ENCODE results near the gene B2M.
"Not testable (repeated sequence)": the region's sequence is repeated elsewhere in the genome, so short reads cannot be mapped to it uniquely, and the experiment has no call there.

The B2M gene

DNA sequence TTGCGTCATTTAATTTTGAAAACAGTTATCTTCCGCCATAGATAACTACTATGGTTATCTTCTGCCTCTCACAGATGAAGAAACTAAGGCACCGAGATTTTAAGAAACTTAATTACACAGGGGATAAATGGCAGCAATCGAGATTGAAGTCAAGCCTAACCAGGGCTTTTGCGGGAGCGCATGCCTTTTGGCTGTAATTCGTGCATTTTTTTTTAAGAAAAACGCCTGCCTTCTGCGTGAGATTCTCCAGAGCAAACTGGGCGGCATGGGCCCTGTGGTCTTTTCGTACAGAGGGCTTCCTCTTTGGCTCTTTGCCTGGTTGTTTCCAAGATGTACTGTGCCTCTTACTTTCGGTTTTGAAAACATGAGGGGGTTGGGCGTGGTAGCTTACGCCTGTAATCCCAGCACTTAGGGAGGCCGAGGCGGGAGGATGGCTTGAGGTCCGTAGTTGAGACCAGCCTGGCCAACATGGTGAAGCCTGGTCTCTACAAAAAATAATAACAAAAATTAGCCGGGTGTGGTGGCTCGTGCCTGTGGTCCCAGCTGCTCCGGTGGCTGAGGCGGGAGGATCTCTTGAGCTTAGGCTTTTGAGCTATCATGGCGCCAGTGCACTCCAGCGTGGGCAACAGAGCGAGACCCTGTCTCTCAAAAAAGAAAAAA, 1.2 kb downstream of the B2M start:
- peak; percentile 50 for ATAC-seq
- Mint-ChIP-seq H3K4me3 (peak overlapping the region; percentile 99), H3K27me3 (no peaks in the 10 kb centered on the region), H3K27ac (peak overlapping the region; percentile 100), H3K9me3 (no peaks in the 10 kb centered on the region), H3K36me3 (ENCODE audit: low read depth) (peaks cover 71% of the 10 kb centered on the region), H3K4me1 (peaks cover 61% of the 10 kb centered on the region)
- DNase-seq: peak; percentile 62

DNA sequence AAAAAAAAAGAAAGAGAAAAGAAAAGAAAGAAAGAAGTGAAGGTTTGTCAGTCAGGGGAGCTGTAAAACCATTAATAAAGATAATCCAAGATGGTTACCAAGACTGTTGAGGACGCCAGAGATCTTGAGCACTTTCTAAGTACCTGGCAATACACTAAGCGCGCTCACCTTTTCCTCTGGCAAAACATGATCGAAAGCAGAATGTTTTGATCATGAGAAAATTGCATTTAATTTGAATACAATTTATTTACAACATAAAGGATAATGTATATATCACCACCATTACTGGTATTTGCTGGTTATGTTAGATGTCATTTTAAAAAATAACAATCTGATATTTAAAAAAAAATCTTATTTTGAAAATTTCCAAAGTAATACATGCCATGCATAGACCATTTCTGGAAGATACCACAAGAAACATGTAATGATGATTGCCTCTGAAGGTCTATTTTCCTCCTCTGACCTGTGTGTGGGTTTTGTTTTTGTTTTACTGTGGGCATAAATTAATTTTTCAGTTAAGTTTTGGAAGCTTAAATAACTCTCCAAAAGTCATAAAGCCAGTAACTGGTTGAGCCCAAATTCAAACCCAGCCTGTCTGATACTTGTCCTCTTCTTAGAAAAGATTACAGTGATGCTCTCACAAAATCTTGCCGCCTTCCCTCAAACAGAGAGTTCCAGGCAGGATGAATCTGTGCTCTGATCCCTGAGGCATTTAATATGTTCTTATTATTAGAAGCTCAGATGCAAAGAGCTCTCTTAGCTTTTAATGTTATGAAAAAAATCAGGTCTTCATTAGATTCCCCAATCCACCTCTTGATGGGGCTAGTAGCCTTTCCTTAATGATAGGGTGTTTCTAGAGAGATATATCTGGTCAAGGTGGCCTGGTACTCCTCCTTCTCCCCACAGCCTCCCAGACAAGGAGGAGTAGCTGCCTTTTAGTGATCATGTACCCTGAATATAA, 2.0 kb downstream of the B2M start:
- Mint-ChIP-seq H3K4me1 (peaks cover 69% of the 10 kb centered on the region), H3K4me3 (peak overlapping the region; percentile 99), H3K36me3 (ENCODE audit: low read depth) (peaks cover 76% of the 10 kb centered on the region), H3K27ac (peak overlapping the region; percentile 100), H3K9me3 (no peaks in the 10 kb centered on the region), H3K27me3 (no peaks in the 10 kb centered on the region)
- no peak for DNase-seq
- ATAC-seq: no peak

DNA sequence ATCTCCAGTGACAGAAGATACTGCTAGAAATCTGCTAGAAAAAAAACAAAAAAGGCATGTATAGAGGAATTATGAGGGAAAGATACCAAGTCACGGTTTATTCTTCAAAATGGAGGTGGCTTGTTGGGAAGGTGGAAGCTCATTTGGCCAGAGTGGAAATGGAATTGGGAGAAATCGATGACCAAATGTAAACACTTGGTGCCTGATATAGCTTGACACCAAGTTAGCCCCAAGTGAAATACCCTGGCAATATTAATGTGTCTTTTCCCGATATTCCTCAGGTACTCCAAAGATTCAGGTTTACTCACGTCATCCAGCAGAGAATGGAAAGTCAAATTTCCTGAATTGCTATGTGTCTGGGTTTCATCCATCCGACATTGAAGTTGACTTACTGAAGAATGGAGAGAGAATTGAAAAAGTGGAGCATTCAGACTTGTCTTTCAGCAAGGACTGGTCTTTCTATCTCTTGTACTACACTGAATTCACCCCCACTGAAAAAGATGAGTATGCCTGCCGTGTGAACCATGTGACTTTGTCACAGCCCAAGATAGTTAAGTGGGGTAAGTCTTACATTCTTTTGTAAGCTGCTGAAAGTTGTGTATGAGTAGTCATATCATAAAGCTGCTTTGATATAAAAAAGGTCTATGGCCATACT, 4.0 kb downstream of the B2M start:
- ATAC-seq (no peak), DNase-seq (no peak)
- peaks cover 82% of the 10 kb centered on the region for H3K36me3 Mint-ChIP-seq (ENCODE audit: low read depth)
- H3K9me3 Mint-ChIP-seq: no peaks in the 10 kb centered on the region
- H3K4me3 Mint-ChIP-seq: peak overlapping the region; percentile 99
- H3K27me3 Mint-ChIP-seq: no peaks in the 10 kb centered on the region
- H3K4me1 Mint-ChIP-seq: peaks cover 70% of the 10 kb centered on the region
- H3K27ac Mint-ChIP-seq: peak overlapping the region; percentile 100

DNA sequence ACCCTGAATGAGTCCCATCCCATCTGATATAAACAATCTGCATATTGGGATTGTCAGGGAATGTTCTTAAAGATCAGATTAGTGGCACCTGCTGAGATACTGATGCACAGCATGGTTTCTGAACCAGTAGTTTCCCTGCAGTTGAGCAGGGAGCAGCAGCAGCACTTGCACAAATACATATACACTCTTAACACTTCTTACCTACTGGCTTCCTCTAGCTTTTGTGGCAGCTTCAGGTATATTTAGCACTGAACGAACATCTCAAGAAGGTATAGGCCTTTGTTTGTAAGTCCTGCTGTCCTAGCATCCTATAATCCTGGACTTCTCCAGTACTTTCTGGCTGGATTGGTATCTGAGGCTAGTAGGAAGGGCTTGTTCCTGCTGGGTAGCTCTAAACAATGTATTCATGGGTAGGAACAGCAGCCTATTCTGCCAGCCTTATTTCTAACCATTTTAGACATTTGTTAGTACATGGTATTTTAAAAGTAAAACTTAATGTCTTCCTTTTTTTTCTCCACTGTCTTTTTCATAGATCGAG, 4.5 kb downstream of the B2M start:
- no peak for DNase-seq
- H3K27me3 Mint-ChIP-seq: no peaks in the 10 kb centered on the region
- H3K36me3 Mint-ChIP-seq (ENCODE audit: low read depth): peaks cover 82% of the 10 kb centered on the region
- peak overlapping the region; percentile 99 for H3K4me3 Mint-ChIP-seq
- peak overlapping the region; percentile 100 for H3K27ac Mint-ChIP-seq
- no peak for ATAC-seq
- peaks cover 73% of the 10 kb centered on the region for H3K4me1 Mint-ChIP-seq
- H3K9me3 Mint-ChIP-seq: no peaks in the 10 kb centered on the region

DNA sequence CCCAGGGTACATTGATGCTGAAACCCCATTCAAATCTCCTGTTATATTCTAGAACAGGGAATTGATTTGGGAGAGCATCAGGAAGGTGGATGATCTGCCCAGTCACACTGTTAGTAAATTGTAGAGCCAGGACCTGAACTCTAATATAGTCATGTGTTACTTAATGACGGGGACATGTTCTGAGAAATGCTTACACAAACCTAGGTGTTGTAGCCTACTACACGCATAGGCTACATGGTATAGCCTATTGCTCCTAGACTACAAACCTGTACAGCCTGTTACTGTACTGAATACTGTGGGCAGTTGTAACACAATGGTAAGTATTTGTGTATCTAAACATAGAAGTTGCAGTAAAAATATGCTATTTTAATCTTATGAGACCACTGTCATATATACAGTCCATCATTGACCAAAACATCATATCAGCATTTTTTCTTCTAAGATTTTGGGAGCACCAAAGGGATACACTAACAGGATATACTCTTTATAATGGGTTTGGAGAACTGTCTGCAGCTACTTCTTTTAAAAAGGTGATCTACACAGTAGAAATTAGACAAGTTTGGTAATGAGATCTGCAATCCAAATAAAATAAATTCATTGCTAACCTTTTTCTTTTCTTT, 5.8 kb downstream of the B2M start:
- H3K27me3 Mint-ChIP-seq: no peaks in the 10 kb centered on the region
- peaks cover 80% of the 10 kb centered on the region for H3K4me1 Mint-ChIP-seq
- peak overlapping the region; percentile 99 for H3K4me3 Mint-ChIP-seq
- ATAC-seq: no peak
- no peak for DNase-seq
- H3K36me3 Mint-ChIP-seq (ENCODE audit: low read depth): peaks cover 73% of the 10 kb centered on the region
- no peaks in the 10 kb centered on the region for H3K9me3 Mint-ChIP-seq
- peak overlapping the region; percentile 100 for H3K27ac Mint-ChIP-seq

DNA sequence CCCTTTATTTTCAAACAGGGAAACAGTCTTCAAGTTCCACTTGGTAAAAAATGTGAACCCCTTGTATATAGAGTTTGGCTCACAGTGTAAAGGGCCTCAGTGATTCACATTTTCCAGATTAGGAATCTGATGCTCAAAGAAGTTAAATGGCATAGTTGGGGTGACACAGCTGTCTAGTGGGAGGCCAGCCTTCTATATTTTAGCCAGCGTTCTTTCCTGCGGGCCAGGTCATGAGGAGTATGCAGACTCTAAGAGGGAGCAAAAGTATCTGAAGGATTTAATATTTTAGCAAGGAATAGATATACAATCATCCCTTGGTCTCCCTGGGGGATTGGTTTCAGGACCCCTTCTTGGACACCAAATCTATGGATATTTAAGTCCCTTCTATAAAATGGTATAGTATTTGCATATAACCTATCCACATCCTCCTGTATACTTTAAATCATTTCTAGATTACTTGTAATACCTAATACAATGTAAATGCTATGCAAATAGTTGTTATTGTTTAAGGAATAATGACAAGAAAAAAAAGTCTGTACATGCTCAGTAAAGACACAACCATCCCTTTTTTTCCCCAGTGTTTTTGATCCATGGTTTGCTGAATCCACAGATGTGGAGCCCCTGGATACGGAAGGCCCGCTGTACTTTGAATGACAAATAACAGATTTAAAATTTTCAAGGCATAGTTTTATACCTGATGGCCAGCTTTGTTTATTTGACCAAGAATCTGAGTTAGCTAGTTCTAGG, 7.0 kb downstream of the B2M start:
- peak; percentile 49 for ATAC-seq
- no peaks in the 10 kb centered on the region for H3K27me3 Mint-ChIP-seq
- DNase-seq: no peak
- peak overlapping the region; percentile 99 for H3K4me3 Mint-ChIP-seq
- H3K36me3 Mint-ChIP-seq (ENCODE audit: low read depth): peaks cover 61% of the 10 kb centered on the region
- H3K9me3 Mint-ChIP-seq: no peaks in the 10 kb centered on the region
- peak overlapping the region; percentile 100 for H3K27ac Mint-ChIP-seq
- peaks cover 84% of the 10 kb centered on the region for H3K4me1 Mint-ChIP-seq

DNA sequence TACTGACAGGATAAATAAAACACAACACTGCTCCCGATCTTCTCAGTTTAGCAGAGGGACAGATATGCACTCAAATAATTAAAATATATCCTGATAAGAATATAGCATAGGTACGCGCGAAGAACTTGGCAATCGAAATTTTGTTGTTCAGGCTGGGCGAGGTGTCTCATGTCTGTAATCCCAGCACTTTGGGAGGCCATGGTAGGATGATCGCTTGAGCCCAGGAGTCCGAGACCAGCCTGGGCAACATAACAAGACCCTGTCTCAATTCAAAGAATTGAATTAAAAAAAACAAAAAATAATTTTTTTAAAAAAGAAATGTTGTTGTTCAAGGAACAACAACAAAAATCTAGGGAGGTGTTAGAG, 7.6 kb downstream of the B2M start:
- peaks cover 90% of the 10 kb centered on the region for H3K4me1 Mint-ChIP-seq
- H3K27ac Mint-ChIP-seq: peak overlapping the region; percentile 100
- H3K9me3 Mint-ChIP-seq: no peaks in the 10 kb centered on the region
- DNase-seq: no peak
- H3K4me3 Mint-ChIP-seq: peak overlapping the region; percentile 49
- H3K36me3 Mint-ChIP-seq (ENCODE audit: low read depth): peaks cover 55% of the 10 kb centered on the region
- ATAC-seq: no peak
- H3K27me3 Mint-ChIP-seq: no peaks in the 10 kb centered on the region

DNA sequence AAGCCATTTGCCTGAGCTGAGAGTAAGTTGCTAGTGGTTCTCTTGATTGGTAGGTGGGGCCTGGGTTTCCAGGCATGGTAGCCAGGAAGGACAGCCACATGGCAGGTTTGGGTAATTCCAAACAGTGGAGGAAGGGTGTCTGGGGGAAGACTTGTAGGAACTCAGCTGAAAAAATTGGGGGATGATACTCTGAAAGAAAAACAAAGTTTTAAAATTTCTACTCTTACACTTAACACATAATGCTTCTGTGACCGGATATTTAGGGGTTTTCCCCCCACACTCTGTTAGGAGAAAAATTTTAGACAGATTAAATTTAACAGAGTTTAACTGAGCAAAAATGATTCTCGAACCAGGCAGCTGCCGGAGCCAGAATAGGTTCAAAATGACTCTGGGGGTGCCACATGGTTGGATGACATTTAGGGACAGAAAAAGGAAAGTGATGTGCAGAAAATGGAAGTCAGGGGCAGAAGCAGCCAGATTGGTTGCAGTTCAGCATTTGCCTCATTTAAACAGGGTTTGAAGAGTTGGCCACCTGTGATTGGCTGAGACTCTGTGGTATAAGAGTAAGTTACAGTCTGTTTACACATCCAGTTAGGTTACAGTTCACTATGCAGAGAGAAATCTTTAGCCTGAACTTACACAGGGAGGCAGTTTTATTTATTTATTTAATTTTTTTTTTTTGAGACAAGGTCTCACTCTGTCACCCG, 8.1 kb downstream of the B2M start:
- peaks cover 92% of the 10 kb centered on the region for H3K4me1 Mint-ChIP-seq
- DNase-seq (peak; percentile 67), ATAC-seq (peak; percentile 72)

DNA sequence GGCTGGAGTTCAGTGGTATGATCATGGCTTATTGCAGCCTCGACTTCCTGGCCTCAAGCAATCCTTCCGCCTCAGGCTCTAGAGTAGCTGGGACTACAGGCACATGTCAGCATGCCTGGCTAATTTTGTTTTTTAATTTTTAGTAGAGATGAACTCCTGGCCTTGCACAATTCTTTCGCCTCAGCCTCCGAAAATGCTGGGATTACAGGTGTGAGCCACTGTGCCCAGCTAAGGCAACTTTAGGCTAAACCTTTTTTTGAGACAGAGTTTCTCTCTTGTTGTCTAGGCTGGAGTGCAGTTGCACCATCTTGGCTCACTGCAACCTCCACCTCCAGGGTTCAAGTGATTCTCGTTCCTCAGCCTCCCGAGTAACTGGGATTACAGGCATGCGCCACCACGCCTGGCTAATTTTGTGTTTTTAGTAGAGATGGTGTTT, 8.7 kb downstream of the B2M start:
- Mint-ChIP-seq H3K4me1 (peaks cover 94% of the 10 kb centered on the region), H3K27ac (peak overlapping the region; percentile 100), H3K36me3 (ENCODE audit: low read depth) (peaks cover 47% of the 10 kb centered on the region)
- not testable (repeated sequence) for H3K9me3 Mint-ChIP-seq, H3K4me3 Mint-ChIP-seq, ATAC-seq, H3K27me3 Mint-ChIP-seq
- DNase-seq: peak; percentile 36

More for the DNA sequence above, 8.1 kb downstream of the B2M start:
- Mint-ChIP-seq H3K4me3 (peak overlapping the region; percentile 49), H3K27ac (peak overlapping the region; percentile 100), H3K36me3 (ENCODE audit: low read depth) (peaks cover 52% of the 10 kb centered on the region), H3K9me3 (no peaks in the 10 kb centered on the region), H3K27me3 (no peaks in the 10 kb centered on the region)

DNA sequence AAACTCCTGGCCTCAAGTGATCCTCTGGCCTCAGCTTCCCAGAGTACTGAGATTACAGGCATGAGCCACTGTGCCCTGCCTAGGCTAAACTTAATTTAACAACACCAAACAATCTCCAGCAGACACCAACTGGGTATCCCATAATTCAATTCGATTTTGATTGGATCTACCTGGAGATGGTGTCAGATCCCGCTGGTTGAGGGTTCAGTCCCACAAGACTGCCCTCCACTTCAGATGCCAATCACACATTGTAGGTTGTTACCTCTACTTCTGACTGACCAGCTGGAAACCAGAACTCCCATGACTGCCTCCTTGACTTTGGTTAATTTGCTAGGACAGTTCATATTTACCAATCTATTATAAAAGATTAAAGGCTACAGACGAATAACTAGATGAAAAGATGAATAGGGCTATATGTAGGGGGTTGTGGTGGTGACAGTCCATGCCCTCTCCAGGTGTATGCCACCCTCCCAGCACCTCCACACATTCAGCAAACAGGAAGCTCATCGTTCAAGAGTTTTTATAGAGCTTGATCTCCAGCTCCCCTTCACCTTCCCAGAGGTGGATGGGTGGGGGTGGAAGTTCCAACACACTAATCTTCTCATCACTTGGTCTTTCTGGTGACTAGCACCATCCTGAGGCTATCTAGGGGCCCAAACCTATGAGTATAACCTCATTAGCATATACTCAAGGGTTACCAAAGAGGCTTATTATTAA, 9.3 kb downstream of the B2M start:
- Mint-ChIP-seq H3K27me3 (no peaks in the 10 kb centered on the region), H3K9me3 (no peaks in the 10 kb centered on the region), H3K36me3 (ENCODE audit: low read depth) (peaks cover 41% of the 10 kb centered on the region), H3K4me1 (peaks cover 93% of the 10 kb centered on the region), H3K4me3 (no peak overlapping the region), H3K27ac (peak overlapping the region; percentile 100)
- no peak for DNase-seq
- ATAC-seq: peak; percentile 10

DNA sequence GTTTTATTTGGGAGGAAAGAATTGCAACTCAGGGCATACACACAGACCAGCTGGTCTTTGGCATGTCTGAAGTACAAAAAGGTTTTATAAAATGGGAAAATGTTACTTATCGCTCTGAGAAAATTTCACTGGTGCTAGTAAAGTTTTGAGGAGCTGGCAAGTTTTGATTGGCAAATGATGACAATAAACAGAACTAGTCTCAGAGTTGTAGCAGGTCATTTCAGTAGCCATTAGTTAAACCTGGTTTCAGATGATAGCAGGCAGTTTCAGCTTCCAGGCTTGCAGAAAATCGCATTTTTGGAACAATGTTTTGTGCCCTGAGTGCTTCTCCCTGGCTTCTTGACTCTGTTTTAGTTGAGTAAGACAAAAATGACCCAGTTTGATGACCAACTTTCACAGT, 10.7 kb downstream of the B2M start:
- Mint-ChIP-seq H3K27me3 (no peaks in the 10 kb centered on the region), H3K4me1 (peaks cover 93% of the 10 kb centered on the region), H3K36me3 (ENCODE audit: low read depth) (peaks cover 27% of the 10 kb centered on the region), H3K27ac (peak overlapping the region; percentile 100), H3K4me3 (no peak overlapping the region), H3K9me3 (no peaks in the 10 kb centered on the region)
- no peak for ATAC-seq
- DNase-seq: no peak

DNA sequence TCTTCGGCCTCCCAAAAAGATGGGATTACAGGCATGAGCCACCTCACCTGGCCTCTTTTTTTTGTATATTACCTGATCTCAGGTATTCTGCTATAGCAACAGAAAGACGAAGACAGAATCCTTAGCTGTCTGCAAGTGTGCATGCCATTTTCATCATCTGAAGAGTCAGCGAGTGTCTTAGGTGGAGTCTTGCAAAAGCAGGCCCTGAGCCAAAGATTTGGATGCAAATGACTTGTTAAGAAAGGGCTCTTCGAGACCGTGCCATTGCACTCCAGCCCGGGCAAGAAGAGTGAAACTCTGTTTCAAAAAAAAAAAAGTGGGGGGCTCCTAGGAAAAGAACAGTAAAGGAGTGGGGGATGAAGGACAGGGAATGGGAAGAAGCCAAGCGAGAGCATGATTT, 14.8 kb downstream of the B2M start:
- no peak for DNase-seq
- H3K4me3 Mint-ChIP-seq: peak overlapping the region; percentile 98
- H3K36me3 Mint-ChIP-seq (ENCODE audit: low read depth): peaks cover 15% of the 10 kb centered on the region
- H3K4me1 Mint-ChIP-seq: peaks cover 75% of the 10 kb centered on the region
- H3K27me3 Mint-ChIP-seq: peaks cover 2% of the 10 kb centered on the region
- no peak for ATAC-seq
- peak overlapping the region; percentile 98 for H3K27ac Mint-ChIP-seq
- H3K9me3 Mint-ChIP-seq: no peaks in the 10 kb centered on the region
